GM21390 (cell line): ENCODE measurements around the gene GABRE.
"Not testable (repeated sequence)": the region's sequence is repeated elsewhere in the genome, so short reads cannot be mapped to it uniquely, and the experiment has no call there.

ENCODE experiments used
- ATAC-seq: cut with Tn5 transposase; IDR thresholded peaks from one replicate; pipeline ENCODE4 v1.9.1; 2021; ENCODE audit not compliant: unreplicated experiment

GABRE gene

DNA sequence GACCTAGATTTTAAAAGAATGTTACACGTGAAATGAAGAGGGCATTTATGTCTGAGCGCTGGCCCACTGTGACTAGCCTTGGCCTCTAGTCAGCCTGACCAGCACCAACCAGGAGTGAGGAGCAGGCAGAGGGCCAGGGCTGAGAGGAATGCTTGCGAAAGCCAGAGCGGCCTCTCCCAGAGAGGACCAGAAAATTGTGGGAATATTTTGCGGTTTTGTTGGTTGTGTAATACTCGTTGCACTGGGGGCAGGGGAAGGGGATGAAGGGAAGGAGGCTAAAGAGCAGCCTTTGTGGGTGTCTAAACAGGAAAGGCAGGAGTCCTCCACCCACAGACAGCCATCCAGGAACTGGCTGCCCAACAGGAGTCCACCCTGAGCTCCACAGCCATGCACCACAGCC is 3.8 kb downstream of the GABRE start:
- ATAC-seq: no peak

GRCh38 chrX:151970027-151970426 is 4.4 kb downstream of the GABRE start:
- no peak for ATAC-seq

DNA sequence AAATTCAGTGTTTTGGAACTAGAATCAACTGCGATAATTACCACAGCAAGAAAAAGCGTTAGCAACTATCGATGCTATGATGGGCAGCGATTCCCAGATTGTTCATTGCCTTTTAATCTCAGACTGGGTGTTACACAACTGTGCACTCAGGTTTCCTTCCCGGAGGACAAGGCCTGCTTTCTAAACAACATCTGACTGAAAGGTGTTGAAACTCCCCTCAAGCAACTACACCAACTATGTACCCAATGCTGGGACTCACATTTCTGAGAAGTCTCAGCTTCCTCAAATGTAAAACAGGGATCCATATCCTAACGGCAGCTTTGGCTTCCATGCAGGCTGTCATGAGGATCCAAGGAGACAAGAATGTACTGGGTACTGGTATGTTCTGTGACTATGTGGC is 8.2 kb downstream of the GABRE start:
- no peak for ATAC-seq

GRCh38 chrX:151962034-151962433 is 12.4 kb downstream of the GABRE start:
- ATAC-seq: no peak

DNA sequence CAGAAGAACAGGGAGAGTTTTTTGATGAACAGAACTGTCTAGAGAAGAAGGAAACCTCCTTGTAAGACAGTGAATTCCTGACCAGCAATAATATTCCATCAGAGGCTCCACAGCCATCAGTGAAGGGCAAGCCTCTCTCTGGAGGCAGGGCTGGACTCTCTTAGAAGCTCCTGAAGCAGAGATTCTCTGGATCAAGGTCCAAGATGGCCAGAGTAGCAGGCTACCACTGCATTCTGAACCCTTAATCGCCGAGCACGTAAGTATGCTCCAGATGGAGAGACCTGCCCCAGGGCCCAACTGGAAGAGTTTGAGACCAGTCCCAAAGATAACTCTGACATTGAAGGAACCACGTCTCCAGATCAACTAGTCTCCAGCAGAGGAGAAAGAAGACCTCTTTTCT is 16.4 kb downstream of the GABRE start:
- ATAC-seq: no peak

GRCh38 chrX:151954730-151955129 is 19.7 kb downstream of the GABRE start:
- no peak for ATAC-seq

DNA sequence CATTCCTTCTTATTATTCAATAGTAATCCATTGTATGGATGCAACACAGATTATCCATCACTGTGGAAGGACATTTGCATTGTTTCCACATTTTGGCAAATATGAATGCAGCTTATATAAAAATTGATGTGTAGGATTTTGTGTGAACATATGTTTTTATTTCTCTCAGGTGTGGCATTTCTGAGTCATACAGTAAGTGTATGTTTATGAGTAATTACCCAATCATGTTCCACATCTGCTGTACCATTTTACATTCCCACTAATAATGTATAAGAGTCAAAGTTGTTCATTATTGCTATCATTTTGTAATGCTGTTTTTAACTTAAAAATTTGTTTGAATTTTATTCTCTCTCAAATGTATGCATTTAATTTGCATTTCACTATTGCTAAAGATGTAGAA is 36.3 kb downstream of the GABRE start:
- ATAC-seq: no peak

- no peak for ATAC-seq
These were observed 39.1 kb downstream of the GABRE start for GRCh38 chrX:151935358-151935757.

DNA sequence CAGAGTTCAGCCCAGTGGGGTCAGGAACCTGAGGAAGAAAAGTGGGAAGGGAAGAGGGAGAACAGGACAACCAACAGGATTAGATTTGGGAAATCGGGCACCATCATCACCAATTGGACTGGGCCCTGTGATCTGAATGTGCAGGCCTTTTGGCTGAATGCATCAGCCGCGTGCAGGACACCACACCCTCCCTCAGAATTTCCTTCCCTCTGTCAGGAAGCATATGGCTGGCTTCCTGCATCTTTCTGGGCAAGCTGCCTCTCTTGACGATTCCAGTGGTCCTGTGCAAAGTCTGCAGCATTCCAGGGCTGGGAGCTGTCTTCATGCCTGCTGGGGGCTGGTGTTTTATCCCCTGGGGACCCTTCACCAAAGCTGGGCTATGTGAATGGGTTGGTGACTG is 45.4 kb downstream of the GABRE start:
- no peak for ATAC-seq

DNA sequence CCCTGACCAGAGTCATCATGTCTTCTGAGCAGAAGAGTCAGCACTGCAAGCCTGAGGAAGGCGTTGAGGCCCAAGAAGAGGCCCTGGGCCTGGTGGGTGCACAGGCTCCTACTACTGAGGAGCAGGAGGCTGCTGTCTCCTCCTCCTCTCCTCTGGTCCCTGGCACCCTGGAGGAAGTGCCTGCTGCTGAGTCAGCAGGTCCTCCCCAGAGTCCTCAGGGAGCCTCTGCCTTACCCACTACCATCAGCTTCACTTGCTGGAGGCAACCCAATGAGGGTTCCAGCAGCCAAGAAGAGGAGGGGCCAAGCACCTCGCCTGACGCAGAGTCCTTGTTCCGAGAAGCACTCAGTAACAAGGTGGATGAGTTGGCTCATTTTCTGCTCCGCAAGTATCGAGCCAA is 50.8 kb downstream of the GABRE start:
- ATAC-seq: no peak

- no peak for ATAC-seq
These were observed 51.8 kb downstream of the GABRE start for GRCh38 chrX:151922692-151923091.

DNA sequence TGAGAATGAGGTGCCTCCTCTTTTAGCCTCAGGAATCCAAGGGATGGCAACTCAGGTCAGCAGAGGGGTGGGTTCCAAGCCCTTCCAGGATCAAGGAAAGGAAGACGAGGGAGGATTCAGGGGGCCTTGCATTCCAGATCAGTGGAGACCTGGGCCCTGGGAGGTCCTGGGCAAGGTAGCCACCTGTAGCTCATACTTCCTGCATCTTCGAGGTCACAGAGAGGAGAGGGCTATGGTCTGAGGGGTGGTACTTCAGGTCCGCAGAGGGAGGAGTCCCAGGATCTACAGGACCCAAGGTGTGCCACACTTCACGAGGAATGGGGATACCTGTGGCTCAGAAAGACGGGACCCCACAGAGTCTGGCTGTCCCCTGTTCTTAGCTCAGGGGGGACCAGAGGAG is 52.6 kb downstream of the GABRE start:
- no peak for ATAC-seq

DNA sequence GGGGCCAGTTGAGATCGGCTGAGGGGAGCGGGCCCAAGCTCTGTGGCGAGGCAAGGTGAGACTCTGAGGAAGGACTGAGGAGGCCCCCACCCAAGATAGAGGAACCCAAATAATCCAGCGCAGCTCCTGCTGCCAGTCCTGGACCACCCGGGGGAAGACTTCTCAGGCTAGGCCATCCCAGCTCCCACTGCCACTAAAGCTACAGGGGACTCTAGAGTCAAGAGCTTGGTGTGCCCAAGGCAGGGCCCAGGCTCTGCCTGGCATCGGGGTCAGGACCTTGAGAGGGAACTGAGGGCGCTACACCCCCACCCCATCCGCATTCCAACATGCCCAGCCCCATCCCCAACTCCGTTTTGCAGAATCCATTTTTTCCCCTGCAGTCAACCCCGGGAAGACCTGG is 53.2 kb downstream of the GABRE start:
- no peak for ATAC-seq

GRCh38 chrX:151920530-151920929 is 53.9 kb downstream of the GABRE start:
- ATAC-seq: no peak

GRCh38 chrX:151920101-151920500 is 54.4 kb downstream of the GABRE start:
- ATAC-seq: no peak

DNA sequence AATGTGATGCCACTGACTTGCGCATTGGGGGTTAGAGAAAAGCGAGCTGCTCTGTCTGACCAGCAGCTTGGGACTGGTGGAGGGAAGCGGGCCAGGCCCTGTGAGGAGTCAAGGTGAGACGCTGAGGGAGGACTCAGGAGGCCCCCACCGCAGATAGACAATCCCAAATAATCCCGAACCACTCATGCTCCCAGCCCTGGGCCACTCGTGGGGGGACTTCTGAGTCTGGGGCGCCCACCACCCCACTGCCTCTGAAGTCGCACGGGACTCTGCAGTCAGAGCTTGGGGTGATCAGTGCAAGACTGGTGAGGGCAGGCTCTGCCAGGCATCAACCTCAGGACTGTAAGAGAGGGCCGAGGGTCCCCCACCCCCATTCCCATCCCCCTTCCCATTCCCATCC is 54.9 kb downstream of the GABRE start:
- no peak for ATAC-seq

DNA sequence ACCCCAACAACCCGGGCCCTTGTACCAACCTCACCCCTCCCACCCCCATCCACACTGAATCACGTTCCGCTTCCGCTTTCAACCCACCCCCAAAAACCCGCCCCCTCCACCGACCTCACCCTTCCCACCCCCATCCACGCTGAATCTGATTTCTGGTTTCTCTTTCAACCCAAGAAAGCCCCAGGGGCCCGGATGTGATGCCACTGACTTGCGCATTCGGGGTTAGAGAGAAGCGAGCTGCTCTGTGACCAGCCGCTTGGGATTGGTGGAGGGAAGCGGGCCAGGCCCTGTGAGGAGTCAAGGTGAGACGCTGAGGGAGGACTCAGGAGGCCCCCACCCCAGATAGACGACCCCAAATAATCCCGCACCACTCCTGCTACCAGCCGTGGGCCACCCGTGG is 55.7 kb downstream of the GABRE start:
- ATAC-seq: not testable (repeated sequence)

DNA sequence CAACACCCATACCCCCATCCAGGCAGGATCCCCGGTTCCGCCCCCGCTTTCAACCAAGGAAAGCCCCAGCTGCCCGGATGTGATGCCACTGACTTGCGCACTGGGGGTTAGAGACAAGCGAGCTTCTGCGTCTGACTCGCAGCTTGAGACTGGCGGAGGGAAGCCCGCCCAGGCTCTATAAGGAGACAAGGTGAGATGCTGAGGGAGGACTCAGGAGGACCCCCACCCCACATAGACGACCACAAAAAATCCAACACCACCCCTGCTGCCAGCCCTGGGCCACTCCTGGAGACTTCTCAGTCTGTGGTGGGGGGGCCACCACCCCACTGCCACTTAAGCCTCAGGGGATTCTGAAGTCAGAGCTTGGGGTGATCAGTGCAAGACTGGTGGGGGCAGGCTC is 61.7 kb downstream of the GABRE start, which contains the start of gene MAGEA4:
Gene MAGEA4, plus strand, starts transcription at position 110 of the 400 bp plus-strand sequence. CDS start 10,776 bp downstream, outside the sequence.
- no peak for ATAC-seq

DNA sequence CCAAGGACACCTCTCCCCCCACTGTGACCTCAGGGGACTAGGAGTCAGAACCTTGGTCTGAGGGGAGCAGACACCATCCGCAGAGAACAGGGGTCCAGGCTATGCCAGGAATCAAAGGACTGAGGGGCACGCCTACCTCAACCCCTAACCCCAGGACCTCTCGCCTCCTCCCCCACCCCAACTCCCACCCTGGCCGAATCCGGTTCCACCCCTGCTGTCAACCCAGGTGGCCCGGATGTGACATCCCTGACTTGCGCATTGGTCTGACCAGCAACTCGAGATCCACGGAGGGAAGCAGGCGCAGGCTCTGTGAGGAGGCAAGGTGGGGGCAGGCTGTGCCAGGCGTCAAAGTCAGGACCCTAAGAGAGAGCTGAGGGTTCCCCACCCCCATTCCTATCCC is 62.3 kb downstream of the GABRE start:
- no peak for ATAC-seq

- ATAC-seq: no peak
These were observed 69.5 kb downstream of the GABRE start for GRCh38 chrX:151904989-151905388.
